ENCODE measurements around the gene IGFBP2. TPM values are rescaled to one million over a fixed set of nuclear protein-coding genes. Genes with fewer than 3 reads are reported as not detected.

The IGFBP2 gene
- total and polyA plus RNA-seq, 2 of the 13 experiments (the other 11 are each of a cell fraction or from before 2014, with no cell fraction given): 2.0 to 5.8 TPM

DNA sequence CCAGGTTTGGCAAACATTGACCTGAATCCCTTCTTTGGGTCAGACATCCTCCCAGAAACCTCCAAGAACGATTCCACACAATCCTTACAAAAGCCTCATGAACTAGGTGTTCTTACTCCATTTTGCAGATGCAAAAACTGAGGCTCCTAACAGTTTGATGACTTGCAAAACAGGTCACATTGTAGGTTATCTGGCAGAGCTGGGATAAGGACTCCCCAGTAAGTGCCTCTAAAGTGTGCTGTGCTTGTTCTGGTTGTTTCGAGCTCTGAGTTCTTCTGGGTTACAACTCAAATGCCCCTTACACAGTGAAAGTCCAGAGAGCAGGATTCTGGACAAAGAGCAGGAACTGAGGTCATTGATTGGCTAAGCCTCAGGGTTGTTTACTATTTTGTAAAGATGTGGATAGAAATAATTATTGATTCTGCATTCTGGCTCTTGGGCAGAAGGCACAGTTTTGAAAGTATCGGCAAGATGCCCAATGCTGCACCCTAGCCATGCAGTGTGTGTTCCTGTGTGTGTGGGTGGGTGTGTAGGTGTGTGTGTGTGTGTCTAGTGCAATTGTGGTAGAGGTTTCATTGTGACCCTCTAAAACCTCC lies 17.0 kb upstream of the IGFBP2 start (continued):
- TF ChIP-seq, protein P1, sequence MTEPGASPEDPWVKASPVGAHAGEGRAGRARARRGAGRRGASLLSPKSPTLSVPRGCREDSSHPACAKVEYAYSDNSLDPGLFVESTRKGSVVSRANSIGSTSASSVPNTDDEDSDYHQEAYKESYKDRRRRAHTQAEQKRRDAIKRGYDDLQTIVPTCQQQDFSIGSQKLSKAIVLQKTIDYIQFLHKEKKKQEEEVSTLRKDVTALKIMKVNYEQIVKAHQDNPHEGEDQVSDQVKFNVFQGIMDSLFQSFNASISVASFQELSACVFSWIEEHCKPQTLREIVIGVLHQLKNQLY (CRISPR knock-in tag; IDR thresholded peaks at IDR 0.05): no peak
- TF ChIP-seq SOX6 (IDR thresholded peaks at IDR 0.05) (no peak), SOX6 (CRISPR knock-in tag; IDR thresholded peaks at IDR 0.05) (no peak), NFIB (CRISPR knock-in tag; IDR thresholded peaks at IDR 0.05; ENCODE audit: borderline replicate concordance) (no peak), PITX1 (CRISPR knock-in tag; IDR thresholded peaks at IDR 0.05) (no peak), ZNF563 (CRISPR knock-in tag; IDR thresholded peaks at IDR 0.05) (no peak), GTF3A (CRISPR knock-in tag; conservative IDR thresholded peaks at IDR 0.05) (no peak), GLI4 (CRISPR knock-in tag; IDR thresholded peaks at IDR 0.05; ENCODE audit: borderline replicate concordance) (no peak), ZEB1 (IDR thresholded peaks at IDR 0.05; ENCODE audit: insufficient replicate concordance, low read depth) (no peak), ZNF629 (CRISPR knock-in tag; conservative IDR thresholded peaks at IDR 0.05) (peak; percentile 92), ZNF709 (CRISPR knock-in tag; IDR thresholded peaks at IDR 0.05) (no peak), ZNF646 (CRISPR knock-in tag; IDR thresholded peaks at IDR 0.05) (peak; percentile 77), ATF1 (CRISPR knock-in tag; IDR thresholded peaks at IDR 0.05) (no peak), FOXP1 (IDR thresholded peaks at IDR 0.05) (no peak; the same call in 1 of the 2 replicates), FOXP1 (CRISPR knock-in tag; IDR thresholded peaks at IDR 0.05) (peak; percentile 62; the same call in 1 of the 2 replicates), ZNF543 (CRISPR knock-in tag; IDR thresholded peaks at IDR 0.05) (no peak), GABPB1 (CRISPR knock-in tag; IDR thresholded peaks at IDR 0.05) (no peak)
- TF ChIP-seq, protein P2, sequence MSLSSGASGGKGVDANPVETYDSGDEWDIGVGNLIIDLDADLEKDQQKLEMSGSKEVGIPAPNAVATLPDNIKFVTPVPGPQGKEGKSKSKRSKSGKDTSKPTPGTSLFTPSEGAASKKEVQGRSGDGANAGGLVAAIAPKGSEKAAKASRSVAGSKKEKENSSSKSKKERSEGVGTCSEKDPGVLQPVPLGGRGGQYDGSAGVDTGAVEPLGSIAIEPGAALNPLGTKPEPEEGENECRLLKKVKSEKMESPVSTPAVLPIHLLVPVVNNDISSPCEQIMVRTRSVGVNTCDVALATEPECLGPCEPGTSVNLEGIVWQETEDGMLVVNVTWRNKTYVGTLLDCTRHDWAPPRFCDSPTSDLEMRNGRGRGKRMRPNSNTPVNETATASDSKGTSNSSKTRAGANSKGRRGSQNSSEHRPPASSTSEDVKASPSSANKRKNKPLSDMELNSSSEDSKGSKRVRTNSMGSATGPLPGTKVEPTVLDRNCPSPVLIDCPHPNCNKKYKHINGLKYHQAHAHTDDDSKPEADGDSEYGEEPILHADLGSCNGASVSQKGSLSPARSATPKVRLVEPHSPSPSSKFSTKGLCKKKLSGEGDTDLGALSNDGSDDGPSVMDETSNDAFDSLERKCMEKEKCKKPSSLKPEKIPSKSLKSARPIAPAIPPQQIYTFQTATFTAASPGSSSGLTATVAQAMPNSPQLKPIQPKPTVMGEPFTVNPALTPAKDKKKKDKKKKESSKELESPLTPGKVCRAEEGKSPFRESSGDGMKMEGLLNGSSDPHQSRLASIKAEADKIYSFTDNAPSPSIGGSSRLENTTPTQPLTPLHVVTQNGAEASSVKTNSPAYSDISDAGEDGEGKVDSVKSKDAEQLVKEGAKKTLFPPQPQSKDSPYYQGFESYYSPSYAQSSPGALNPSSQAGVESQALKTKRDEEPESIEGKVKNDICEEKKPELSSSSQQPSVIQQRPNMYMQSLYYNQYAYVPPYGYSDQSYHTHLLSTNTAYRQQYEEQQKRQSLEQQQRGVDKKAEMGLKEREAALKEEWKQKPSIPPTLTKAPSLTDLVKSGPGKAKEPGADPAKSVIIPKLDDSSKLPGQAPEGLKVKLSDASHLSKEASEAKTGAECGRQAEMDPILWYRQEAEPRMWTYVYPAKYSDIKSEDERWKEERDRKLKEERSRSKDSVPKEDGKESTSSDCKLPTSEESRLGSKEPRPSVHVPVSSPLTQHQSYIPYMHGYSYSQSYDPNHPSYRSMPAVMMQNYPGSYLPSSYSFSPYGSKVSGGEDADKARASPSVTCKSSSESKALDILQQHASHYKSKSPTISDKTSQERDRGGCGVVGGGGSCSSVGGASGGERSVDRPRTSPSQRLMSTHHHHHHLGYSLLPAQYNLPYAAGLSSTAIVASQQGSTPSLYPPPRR (CRISPR knock-in tag; IDR thresholded peaks at IDR 0.05; ENCODE audit: borderline replicate concordance): no peak
- TF ChIP-seq, protein P3, sequence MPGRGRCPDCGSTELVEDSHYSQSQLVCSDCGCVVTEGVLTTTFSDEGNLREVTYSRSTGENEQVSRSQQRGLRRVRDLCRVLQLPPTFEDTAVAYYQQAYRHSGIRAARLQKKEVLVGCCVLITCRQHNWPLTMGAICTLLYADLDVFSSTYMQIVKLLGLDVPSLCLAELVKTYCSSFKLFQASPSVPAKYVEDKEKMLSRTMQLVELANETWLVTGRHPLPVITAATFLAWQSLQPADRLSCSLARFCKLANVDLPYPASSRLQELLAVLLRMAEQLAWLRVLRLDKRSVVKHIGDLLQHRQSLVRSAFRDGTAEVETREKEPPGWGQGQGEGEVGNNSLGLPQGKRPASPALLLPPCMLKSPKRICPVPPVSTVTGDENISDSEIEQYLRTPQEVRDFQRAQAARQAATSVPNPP (CRISPR knock-in tag; IDR thresholded peaks at IDR 0.05): no peak
